ENCODE data around the gene TAMALIN.

Gene TAMALIN

GRCh38 chr12:52026263-52026662, 19.5 kb downstream of the TAMALIN start:
- TF ChIP-seq CTCF (IDR thresholded peaks at IDR 0.05), result no peak

GRCh38 chr12:52027085-52027843, 20.5 kb downstream of the TAMALIN start:
- no peak for TF ChIP-seq CTCF (IDR thresholded peaks at IDR 0.05)

- TF ChIP-seq CTCF (IDR thresholded peaks at IDR 0.05), result no peak
Measured at GRCh38 chr12:52029685-52030084, 22.9 kb downstream of the TAMALIN start.

- no peak for TF ChIP-seq CTCF (IDR thresholded peaks at IDR 0.05)
Measured at GRCh38 chr12:52032446-52032803, 25.7 kb downstream of the TAMALIN start.

GRCh38 chr12:52032804-52033445, 26.2 kb downstream of the TAMALIN start:
- TF ChIP-seq CTCF (IDR thresholded peaks at IDR 0.05), result no peak

- no peak for TF ChIP-seq CTCF (IDR thresholded peaks at IDR 0.05)
Measured at GRCh38 chr12:52033446-52034140, 26.8 kb downstream of the TAMALIN start.

GRCh38 chr12:52035190-52035589, 28.4 kb downstream of the TAMALIN start:
- no peak for TF ChIP-seq CTCF (IDR thresholded peaks at IDR 0.05)
